ENCODE data around the gene ZNF691.
"Not testable (repeated sequence)": the region's sequence is repeated elsewhere in the genome, so short reads cannot be mapped to it uniquely, and the experiment has no call there.

Gene ZNF691

GRCh38 chr1:42859366-42859765 is 13.0 kb downstream of the ZNF691 start:
- not testable (repeated sequence) for DNase-seq (ENCODE audit: low spot score)

- DNase-seq (ENCODE audit: low spot score): no peak
Measured at GRCh38 chr1:42860339-42861013, 14.1 kb downstream of the ZNF691 start.

- no peak for DNase-seq (ENCODE audit: low spot score)
Measured at GRCh38 chr1:42861014-42861399, 14.6 kb downstream of the ZNF691 start.

GRCh38 chr1:42866549-42866948 is 20.1 kb downstream of the ZNF691 start:
- no peak for DNase-seq (ENCODE audit: low spot score)

GRCh38 chr1:42868466-42868865 is 22.1 kb downstream of the ZNF691 start:
- DNase-seq (ENCODE audit: low spot score): not testable (repeated sequence)

- DNase-seq (ENCODE audit: low spot score): not testable (repeated sequence)
Measured at GRCh38 chr1:42869254-42869653, 22.8 kb downstream of the ZNF691 start.

- DNase-seq (ENCODE audit: low spot score): not testable (repeated sequence)
Measured at GRCh38 chr1:42869751-42870150, 23.3 kb downstream of the ZNF691 start.

- DNase-seq (ENCODE audit: low spot score): not testable (repeated sequence)
Measured at GRCh38 chr1:42873108-42873507, 26.7 kb downstream of the ZNF691 start.

- no peak for DNase-seq (ENCODE audit: low spot score)
Measured at GRCh38 chr1:42873670-42874069, 27.3 kb downstream of the ZNF691 start.

- DNase-seq (ENCODE audit: low spot score): no peak
Measured at GRCh38 chr1:42876009-42876408, 29.6 kb downstream of the ZNF691 start.

- no peak for DNase-seq (ENCODE audit: low spot score)
Measured at GRCh38 chr1:42877380-42877779, 31.0 kb downstream of the ZNF691 start.

GRCh38 chr1:42880384-42880783 is 34.0 kb downstream of the ZNF691 start:
- DNase-seq (ENCODE audit: low spot score): no peak

- no peak for DNase-seq (ENCODE audit: low spot score)
Measured at GRCh38 chr1:42886046-42886739, 39.8 kb downstream of the ZNF691 start.

- DNase-seq (ENCODE audit: low spot score): no peak
Measured at GRCh38 chr1:42886800-42887199, 40.4 kb downstream of the ZNF691 start.

GRCh38 chr1:42887366-42887765 is 41.0 kb downstream of the ZNF691 start:
- no peak for DNase-seq (ENCODE audit: low spot score)

- no peak for DNase-seq (ENCODE audit: low spot score)
Measured at GRCh38 chr1:42888013-42888633, 41.7 kb downstream of the ZNF691 start.

GRCh38 chr1:42889264-42889663 is 42.9 kb downstream of the ZNF691 start:
- DNase-seq (ENCODE audit: low spot score): no peak

GRCh38 chr1:42891465-42892138 is 45.2 kb downstream of the ZNF691 start:
- no peak for DNase-seq (ENCODE audit: low spot score)

GRCh38 chr1:42899960-42900359 is 53.5 kb downstream of the ZNF691 start:
- not testable (repeated sequence) for DNase-seq (ENCODE audit: low spot score)

Data from Ammon's horn (tissue), 1 donor.